HepG2 (cell line): Measurements from ENCODE around the gene RILPL1. TPM values are rescaled to one million over a fixed set of nuclear protein-coding genes. Genes with fewer than 3 reads are reported as not detected.

Source experiments
- AHR ChIP-seq: IDR thresholded peaks from 2 replicates; pipeline ENCODE4 v1.6.1; 2018; ENCODE audit warnings: missing genetic modification reagents, missing compliant biosample characterization
- ATF7 ChIP-seq, 2 experiments: fragments of 450-650 bp in 1 of 2; sonication (generic) in 1 of 2; formaldehyde crosslinking in 1 of 2; IDR thresholded peaks; 2 replicates each; pipeline versions ENCODE4 v1.4.0 to v1.6.1; 2016 to 2020; ENCODE audit warnings: antibody characterized with exemption in 1 of 2, mild to moderate bottlenecking in 1 of 2, missing genetic modification reagents in 1 of 2
- CBX1 ChIP-seq: IDR thresholded peaks from one replicate; pipeline ENCODE4 v1.6.1; 2016; ENCODE audit warnings: antibody characterized with exemption, low read depth
- CHCHD3 ChIP-seq: sonication (generic); formaldehyde crosslinking; IDR thresholded peaks from 2 replicates; pipeline ENCODE4 v1.8.0; 2022; ENCODE audit warnings: mild to moderate bottlenecking, missing genetic modification reagents, moderate library complexity
- FLYWCH1 ChIP-seq: sonication (generic); formaldehyde crosslinking; IDR thresholded peaks from 2 replicates; pipeline ENCODE4 v1.8.1; 2023; ENCODE audit warnings: mild to moderate bottlenecking, missing genetic modification reagents
- GATAD1 ChIP-seq: IDR thresholded peaks from 2 replicates; pipeline ENCODE4 v1.6.1; 2016; ENCODE audit warnings: missing genetic modification reagents, missing compliant biosample characterization
- JUNB ChIP-seq: sonication (generic); formaldehyde crosslinking; IDR thresholded peaks from 2 replicates; pipeline ENCODE4 v1.8.0; 2022; ENCODE audit warnings: missing genetic modification reagents, mild to moderate bottlenecking, borderline replicate concordance
- NBN ChIP-seq: fragments of 450-650 bp; conservative IDR thresholded peaks from 2 replicates; pipeline ENCODE4 v1.6.1; 2017
- NR1H2 ChIP-seq: sonication (generic); formaldehyde crosslinking; IDR thresholded peaks from 2 replicates; pipeline ENCODE4 v1.8.1; 2022; ENCODE audit warnings: low read depth, missing genetic modification reagents, borderline replicate concordance
- RCOR2 ChIP-seq: IDR thresholded peaks from 2 replicates; pipeline ENCODE4 v1.6.1; 2016; ENCODE audit warnings: missing biosample characterization, missing genetic modification reagents
- SP1 ChIP-seq, 2 experiments: fragments of 450-650 bp in 1 of 2; sonication (generic) in 1 of 2; formaldehyde crosslinking in 1 of 2; IDR thresholded peaks; 2 replicates each; pipeline versions ENCODE4 v1.4.0 to v1.6.1; 2016 to 2020; ENCODE audit warnings: missing genetic modification reagents in 1 of 2
- TAF1 ChIP-seq: sonication (generic); formaldehyde crosslinking; IDR thresholded peaks from 2 replicates; pipeline ENCODE4 v1.4.0; 2020; ENCODE audit warnings: missing genetic modification reagents
- TOE1 ChIP-seq: sonication (generic); formaldehyde crosslinking; IDR thresholded peaks from 2 replicates; pipeline ENCODE4 v1.4.0; 2020; ENCODE audit warnings: mild to moderate bottlenecking, missing genetic modification reagents
- ZNF33B ChIP-seq: sonication (generic); formaldehyde crosslinking; IDR thresholded peaks from 2 replicates; pipeline ENCODE4 v1.5.1; 2020; ENCODE audit warnings: mild to moderate bottlenecking, missing genetic modification reagents
- ZNF577 ChIP-seq: sonication (generic); formaldehyde crosslinking; IDR thresholded peaks from 2 replicates; pipeline ENCODE4 v1.4.0; 2020; ENCODE audit warnings: mild to moderate bottlenecking, low read depth, missing genetic modification reagents, borderline replicate concordance
- ZNF724P ChIP-seq: sonication (generic); formaldehyde crosslinking; IDR thresholded peaks from 2 replicates; pipeline ENCODE4 v1.8.0; 2022; ENCODE audit warnings: missing genetic modification reagents, borderline replicate concordance
- ZNF775 ChIP-seq: sonication (generic); formaldehyde crosslinking; IDR thresholded peaks from 2 replicates; pipeline ENCODE4 v1.4.0; 2020; ENCODE audit warnings: missing genetic modification reagents, mild to moderate bottlenecking, moderate library complexity, borderline replicate concordance
- ZNF792 ChIP-seq: IDR thresholded peaks from 2 replicates; pipeline ENCODE4 v1.6.1; 2016
- ZNF891 ChIP-seq: sonication (generic); formaldehyde crosslinking; IDR thresholded peaks from 2 replicates; pipeline ENCODE4 v1.5.0; 2020; ENCODE audit warnings: mild to moderate bottlenecking, missing genetic modification reagents
- polyA plus RNA-seq, 8 experiments: library from polyadenylated mRNA; depleted of rRNA in 3 of 8; stranded (reverse) in 7 of 8; unstranded in 1 of 8; fragments of >200 nt; fragmentation: Illumina TruSeq in 4 of 8; extraction: Trizol in 4 of 8; gene quantifications; 2 replicates each; pipeline versions ENCODE4 v1.2.1 to v1.2.3, GENCODE V29; 2011 to 2016; ENCODE audit warnings: low read depth in 4 of 8, missing spikeins in 1 of 8, mixed read lengths in 1 of 8; ENCODE audit not compliant: insufficient read depth in 1 of 8
- total RNA-seq, 5 experiments: library from RNA; depleted of rRNA; stranded (reverse); fragments of >200 nt; fragmentation: Illumina TruSeq; extraction: Trizol; gene quantifications; 2 replicates each; pipeline ENCODE4 v1.2.3, GENCODE V29; 2016; ENCODE audit warnings: low read depth in 1 of 5
- TF ChIP-seq, protein P1 (sequence below): sonication (generic); formaldehyde crosslinking; IDR thresholded peaks from 2 replicates; pipeline ENCODE4 v1.5.0; 2020; ENCODE audit warnings: missing genetic modification reagents
- TF ChIP-seq, protein P2 (sequence below): sonication (generic); formaldehyde crosslinking; IDR thresholded peaks from 2 replicates; pipeline ENCODE4 v1.8.0; 2022; ENCODE audit warnings: mild to moderate bottlenecking, missing genetic modification reagents, moderate library complexity
- TF ChIP-seq, protein P3 (sequence below): sonication (generic); formaldehyde crosslinking; IDR thresholded peaks from 2 replicates; pipeline ENCODE4 v1.4.0; 2020; ENCODE audit warnings: missing genetic modification reagents
- TF ChIP-seq, protein P4 (sequence below): sonication (generic); formaldehyde crosslinking; IDR thresholded peaks from 2 replicates; pipeline ENCODE4 v1.4.0; 2020; ENCODE audit warnings: missing genetic modification reagents

Gene RILPL1
- total and polyA plus RNA-seq, 2 of the 13 experiments (the other 11 are each of a cell fraction or from before 2014, with no cell fraction given): 5.8 to 28.4 TPM

DNA sequence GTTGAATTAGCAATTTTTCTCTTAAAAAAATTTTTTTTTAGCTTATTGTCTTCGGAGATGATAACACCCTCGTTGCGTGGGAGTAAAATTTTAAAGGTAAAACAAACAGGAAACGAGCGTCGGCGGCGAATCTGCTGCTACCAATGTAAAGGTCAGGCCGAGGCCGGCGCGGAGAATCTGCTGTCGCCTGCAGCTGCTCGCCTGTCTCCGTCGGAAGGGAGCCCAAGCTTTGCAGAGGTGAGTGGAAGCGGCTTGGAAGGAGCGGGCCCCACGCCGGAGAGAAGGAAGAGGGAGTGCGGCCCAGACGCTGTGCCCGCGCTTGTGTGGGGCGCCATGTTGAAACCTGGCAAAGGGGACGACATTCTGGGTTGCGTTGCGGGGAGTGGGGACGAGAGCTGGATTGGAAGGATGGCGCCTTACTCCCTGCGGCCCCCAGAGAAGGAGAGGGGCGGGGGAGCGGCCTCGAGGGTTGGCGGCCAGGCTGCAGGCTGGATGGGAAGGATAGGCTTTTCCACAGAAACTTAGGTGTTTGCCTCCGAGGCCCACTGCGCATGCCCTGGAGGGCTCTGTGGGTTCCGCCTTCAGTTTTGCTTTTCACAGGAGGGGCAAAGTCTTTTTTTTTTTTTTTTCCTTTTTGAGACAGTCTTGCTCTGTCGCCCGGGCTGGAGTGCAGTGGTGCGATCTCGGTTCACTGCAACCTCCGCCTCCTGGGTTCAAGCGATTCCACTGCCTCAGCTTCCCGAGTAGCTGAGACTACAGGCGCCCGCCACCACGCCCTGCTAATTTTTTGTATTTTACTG lies 75.3 kb downstream of the RILPL1 start, which contains the start of gene SNRNP35 (continued):
- no peak for TF ChIP-seq ATF7 (IDR thresholded peaks at IDR 0.05)
- no peak for TF ChIP-seq ATF7 (CRISPR knock-in tag; IDR thresholded peaks at IDR 0.05)
- TF ChIP-seq AHR (CRISPR knock-in tag): peak; percentile 69
- TF ChIP-seq JUNB (CRISPR knock-in tag): no peak
- TF ChIP-seq CHCHD3 (CRISPR knock-in tag): no peak
- no peak for TF ChIP-seq NBN
- no peak for TF ChIP-seq FLYWCH1 (CRISPR knock-in tag)
- TF ChIP-seq ZNF33B (CRISPR knock-in tag): no peak
- no peak for TF ChIP-seq RCOR2 (CRISPR knock-in tag)
- TF ChIP-seq, protein P1, sequence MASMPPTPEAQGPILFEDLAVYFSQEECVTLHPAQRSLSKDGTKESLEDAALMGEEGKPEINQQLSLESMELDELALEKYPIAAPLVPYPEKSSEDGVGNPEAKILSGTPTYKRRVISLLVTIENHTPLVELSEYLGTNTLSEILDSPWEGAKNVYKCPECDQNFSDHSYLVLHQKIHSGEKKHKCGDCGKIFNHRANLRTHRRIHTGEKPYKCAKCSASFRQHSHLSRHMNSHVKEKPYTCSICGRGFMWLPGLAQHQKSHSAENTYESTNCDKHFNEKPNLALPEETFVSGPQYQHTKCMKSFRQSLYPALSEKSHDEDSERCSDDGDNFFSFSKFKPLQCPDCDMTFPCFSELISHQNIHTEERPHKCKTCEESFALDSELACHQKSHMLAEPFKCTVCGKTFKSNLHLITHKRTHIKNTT (CRISPR knock-in tag): no peak
- peak; percentile 12; the same call in 1 of the 2 replicates for TF ChIP-seq ZNF792
- TF ChIP-seq SP1 (IDR thresholded peaks at IDR 0.05): no peak
- TF ChIP-seq SP1 (CRISPR knock-in tag; IDR thresholded peaks at IDR 0.05): no peak
- TF ChIP-seq TAF1 (CRISPR knock-in tag): peak; percentile 89
- TF ChIP-seq, protein P2, sequence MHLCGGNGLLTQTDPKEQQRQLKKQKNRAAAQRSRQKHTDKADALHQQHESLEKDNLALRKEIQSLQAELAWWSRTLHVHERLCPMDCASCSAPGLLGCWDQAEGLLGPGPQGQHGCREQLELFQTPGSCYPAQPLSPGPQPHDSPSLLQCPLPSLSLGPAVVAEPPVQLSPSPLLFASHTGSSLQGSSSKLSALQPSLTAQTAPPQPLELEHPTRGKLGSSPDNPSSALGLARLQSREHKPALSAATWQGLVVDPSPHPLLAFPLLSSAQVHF (CRISPR knock-in tag): no peak
- no peak for TF ChIP-seq CBX1
- no peak for TF ChIP-seq NR1H2 (CRISPR knock-in tag)
- TF ChIP-seq, protein P3, sequence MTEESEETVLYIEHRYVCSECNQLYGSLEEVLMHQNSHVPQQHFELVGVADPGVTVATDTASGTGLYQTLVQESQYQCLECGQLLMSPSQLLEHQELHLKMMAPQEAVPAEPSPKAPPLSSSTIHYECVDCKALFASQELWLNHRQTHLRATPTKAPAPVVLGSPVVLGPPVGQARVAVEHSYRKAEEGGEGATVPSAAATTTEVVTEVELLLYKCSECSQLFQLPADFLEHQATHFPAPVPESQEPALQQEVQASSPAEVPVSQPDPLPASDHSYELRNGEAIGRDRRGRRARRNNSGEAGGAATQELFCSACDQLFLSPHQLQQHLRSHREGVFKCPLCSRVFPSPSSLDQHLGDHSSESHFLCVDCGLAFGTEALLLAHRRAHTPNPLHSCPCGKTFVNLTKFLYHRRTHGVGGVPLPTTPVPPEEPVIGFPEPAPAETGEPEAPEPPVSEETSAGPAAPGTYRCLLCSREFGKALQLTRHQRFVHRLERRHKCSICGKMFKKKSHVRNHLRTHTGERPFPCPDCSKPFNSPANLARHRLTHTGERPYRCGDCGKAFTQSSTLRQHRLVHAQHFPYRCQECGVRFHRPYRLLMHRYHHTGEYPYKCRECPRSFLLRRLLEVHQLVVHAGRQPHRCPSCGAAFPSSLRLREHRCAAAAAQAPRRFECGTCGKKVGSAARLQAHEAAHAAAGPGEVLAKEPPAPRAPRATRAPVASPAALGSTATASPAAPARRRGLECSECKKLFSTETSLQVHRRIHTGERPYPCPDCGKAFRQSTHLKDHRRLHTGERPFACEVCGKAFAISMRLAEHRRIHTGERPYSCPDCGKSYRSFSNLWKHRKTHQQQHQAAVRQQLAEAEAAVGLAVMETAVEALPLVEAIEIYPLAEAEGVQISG (CRISPR knock-in tag): peak; percentile 82
- TF ChIP-seq, protein P4, sequence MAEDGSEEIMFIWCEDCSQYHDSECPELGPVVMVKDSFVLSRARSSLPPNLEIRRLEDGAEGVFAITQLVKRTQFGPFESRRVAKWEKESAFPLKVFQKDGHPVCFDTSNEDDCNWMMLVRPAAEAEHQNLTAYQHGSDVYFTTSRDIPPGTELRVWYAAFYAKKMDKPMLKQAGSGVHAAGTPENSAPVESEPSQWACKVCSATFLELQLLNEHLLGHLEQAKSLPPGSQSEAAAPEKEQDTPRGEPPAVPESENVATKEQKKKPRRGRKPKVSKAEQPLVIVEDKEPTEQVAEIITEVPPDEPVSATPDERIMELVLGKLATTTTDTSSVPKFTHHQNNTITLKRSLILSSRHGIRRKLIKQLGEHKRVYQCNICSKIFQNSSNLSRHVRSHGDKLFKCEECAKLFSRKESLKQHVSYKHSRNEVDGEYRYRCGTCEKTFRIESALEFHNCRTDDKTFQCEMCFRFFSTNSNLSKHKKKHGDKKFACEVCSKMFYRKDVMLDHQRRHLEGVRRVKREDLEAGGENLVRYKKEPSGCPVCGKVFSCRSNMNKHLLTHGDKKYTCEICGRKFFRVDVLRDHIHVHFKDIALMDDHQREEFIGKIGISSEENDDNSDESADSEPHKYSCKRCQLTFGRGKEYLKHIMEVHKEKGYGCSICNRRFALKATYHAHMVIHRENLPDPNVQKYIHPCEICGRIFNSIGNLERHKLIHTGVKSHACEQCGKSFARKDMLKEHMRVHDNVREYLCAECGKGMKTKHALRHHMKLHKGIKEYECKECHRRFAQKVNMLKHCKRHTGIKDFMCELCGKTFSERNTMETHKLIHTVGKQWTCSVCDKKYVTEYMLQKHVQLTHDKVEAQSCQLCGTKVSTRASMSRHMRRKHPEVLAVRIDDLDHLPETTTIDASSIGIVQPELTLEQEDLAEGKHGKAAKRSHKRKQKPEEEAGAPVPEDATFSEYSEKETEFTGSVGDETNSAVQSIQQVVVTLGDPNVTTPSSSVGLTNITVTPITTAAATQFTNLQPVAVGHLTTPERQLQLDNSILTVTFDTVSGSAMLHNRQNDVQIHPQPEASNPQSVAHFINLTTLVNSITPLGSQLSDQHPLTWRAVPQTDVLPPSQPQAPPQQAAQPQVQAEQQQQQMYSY (CRISPR knock-in tag): no peak
- 0 out of 2 replicates have a peak, but pooled peaks have one; percentile 47 for TF ChIP-seq ZNF891 (CRISPR knock-in tag)
- TF ChIP-seq ZNF724P: no peak
- TF ChIP-seq ZNF775 (CRISPR knock-in tag): no peak
- peak; percentile 91 for TF ChIP-seq GATAD1 (CRISPR knock-in tag)
- TF ChIP-seq ZNF577 (CRISPR knock-in tag): no peak
- TF ChIP-seq TOE1: no peak
